ENCODE results near the gene SEC31A.
"Not testable (repeated sequence)": the region's sequence is repeated elsewhere in the genome, so short reads cannot be mapped to it uniquely, and the experiment has no call there.

Gene SEC31A

GRCh38 chr4:82896755-82897154 lies 5.8 kb upstream of the SEC31A start:
- no peak for DNase-seq

DNA sequence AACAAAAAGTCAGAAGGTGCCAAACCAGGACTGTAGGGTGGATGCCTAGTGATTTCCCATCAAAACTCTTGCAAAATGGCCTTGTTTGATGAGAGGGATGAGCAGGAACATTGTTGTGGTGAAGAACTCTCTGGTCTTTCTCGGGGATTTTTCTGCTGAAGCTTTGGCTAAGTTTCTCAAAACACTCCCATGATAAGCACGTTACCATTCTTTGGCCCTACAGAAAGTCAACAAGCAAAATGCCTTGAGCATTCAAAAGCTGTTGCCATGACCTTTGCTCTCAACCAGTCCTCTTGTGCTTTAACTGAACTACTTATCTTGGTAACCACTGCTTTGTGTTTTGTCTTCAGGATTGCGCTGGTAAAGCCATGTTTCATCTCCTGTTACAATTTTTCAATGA lies 3.0 kb upstream of the SEC31A start:
- no peak for DNase-seq

- DNase-seq = no peak
Observed at GRCh38 chr4:82892467-82892802, 1.5 kb upstream of the SEC31A start.

DNA sequence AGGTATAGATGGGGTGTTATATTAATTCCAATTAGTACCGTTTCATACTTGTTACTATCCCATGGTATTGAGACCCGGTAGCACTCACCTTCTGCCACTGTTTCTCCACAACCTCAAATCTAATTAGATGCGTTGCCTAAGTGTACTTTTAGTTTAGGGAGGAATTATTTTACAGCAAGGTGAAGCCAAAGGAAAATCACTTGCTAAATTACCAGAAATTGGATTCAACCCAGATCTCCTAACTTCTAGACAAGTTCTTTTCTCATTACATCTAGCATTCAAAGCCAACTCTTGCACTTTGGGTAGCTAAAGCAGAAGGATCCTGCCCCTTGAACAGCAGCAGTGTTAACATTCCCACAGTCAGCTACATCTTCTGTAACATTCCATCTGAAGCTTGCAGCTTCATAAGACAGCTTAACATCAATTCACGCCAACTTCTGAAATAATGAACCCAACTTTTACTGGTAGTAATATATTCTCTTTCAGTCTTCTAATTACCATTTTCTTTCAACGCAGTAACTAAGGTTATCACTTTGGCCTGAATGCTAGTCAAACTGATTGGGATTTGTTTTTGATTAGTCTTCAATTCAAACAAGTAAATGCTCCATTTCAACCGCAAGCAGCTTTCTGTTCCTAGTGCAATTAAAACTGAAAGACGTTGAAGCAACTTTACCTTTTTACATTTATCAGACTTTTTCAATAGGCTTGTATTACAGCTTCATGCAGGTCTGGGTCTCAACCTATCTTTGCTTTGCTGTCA lies 934 bp upstream of the SEC31A start:
- DNase-seq = no peak

DNA sequence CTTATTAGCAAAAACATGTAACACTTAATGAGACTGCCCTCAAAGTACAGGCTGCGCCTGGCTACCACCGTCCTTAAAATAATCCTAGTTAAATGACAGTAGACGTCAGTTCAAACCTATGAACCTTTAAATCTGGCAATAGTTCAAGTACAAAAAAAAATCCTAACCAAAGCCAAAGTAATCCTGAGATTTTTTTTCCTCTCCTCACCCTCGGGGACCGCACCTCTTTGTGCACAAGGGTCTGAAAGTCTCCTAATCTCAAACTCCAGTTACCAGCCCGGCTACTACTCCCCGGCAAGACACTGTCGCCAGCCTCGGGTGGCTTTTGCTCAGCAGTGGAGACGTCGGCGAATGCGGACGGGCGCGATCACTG lies 439 bp downstream of the SEC31A start:
- DNase-seq = no peak

DNA sequence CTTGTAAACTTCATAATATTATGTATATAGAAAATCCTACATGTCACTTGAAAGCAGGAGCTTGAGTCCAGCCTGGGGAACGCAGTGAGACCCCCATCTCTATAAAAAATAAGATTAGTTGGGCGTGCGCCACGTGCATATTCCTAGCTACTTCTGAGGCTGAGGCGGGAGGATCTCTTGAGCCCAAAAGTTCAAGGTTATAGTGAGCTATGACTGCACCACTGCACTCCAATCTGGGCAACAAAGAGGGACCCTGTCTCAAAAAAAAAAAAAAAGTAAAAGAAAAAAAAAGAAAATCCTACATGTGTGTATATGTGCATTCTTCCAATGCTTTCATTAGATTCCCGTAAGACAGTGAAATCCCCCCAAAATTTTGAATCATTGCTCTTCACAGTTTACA lies 1.7 kb downstream of the SEC31A start:
- no peak for DNase-seq

GRCh38 chr4:82886147-82886942 lies 4.6 kb downstream of the SEC31A start:
- DNase-seq = no peak

DNA sequence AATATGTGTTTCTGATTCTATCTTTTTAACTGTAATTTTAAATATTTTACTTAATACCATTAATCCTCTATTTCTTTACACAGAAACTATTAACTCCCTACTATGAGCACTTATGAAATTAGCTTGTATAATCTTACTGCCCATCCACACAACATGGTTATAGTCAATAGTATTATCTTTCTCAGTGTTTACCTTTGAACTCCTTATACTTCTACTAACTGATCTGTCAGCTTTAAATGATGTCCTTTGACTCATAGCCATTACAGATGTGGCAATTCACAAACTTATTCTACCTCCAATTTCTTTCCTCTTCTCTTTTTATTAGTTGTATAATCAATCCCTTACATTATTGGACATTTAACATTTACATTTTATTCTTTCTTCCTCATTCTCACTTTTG lies 5.5 kb downstream of the SEC31A start:
- DNase-seq = no peak

DNA sequence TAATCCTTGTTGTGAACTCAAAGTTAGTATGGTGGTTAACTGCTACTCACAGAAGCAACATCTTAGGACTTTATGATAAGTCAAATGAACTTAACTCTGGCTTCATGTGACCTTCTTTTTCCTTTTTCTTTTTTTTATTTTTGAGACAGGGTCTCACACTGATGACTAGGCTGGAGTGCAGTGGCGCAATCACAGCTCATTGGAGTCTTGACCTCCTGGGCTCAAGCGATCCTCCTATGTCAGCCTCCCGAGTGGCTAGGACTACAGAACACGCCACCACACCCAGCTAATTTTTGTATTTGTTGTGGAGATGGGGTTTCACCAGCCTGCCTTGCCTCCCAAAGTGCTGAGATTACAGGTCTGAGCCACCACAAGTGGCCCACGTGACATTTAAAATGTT lies 22.4 kb downstream of the SEC31A start:
- DNase-seq = no peak

- DNase-seq = no peak
Observed at GRCh38 chr4:82866706-82867385, 24.1 kb downstream of the SEC31A start.

DNA sequence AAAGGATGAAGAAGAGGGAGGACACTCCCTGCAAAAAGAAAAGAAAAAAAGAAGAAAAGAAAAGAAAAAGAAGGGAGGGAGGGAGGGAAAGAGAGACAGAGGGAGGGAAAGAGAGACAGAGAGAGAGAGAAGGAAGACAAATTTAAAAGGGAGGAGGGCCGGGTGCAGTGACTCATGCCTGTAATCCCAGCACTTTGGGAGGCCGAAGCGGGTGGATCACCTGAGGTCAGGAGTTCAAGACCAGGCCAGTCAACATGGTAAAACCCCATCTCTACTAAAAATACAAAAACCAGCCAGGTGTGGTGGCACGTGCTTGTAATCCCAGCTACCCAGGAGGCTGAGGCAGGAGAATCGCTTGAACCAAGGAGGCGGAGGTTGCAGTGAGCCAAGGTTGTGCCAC lies 24.9 kb downstream of the SEC31A start:
- not testable (repeated sequence) for DNase-seq

- DNase-seq = peak; percentile 76 to 92 (median 92)
Observed at GRCh38 chr4:82865592-82865991, 25.4 kb downstream of the SEC31A start.

DNA sequence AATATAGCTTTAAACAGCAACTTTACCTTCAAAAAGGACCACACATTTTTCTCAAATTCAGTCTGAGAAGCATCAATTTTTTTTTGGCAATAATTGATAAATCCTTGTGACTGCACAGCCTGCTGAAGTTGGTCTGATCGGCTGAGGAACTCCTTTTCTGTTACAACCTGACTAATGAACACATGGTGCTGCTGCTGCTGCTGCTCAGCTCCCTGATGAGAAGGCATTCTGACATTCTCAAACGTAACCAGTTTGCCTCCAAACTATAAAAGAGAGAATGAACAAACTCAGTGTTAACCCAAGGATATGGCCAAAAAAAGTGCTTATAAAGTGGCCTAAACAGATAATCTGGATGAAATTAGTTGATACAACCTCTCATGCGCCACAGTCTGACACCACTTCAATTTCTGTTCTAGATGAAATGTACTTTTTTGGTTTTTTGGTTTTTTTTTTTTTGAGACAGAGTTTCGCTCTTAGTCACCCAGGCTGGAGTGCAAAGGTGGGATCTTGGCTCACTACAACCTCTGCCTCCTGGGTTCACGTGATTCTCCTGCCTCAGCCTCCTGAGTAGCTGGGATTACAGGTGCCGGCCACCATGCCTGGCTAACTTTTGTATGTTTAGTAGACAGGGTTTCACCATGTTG lies 26.5 kb downstream of the SEC31A start:
- no peak for DNase-seq

- no peak for DNase-seq
Observed at GRCh38 chr4:82861529-82861928, 29.4 kb downstream of the SEC31A start.

GRCh38 chr4:82860487-82860886 lies 30.5 kb downstream of the SEC31A start:
- DNase-seq = not testable (repeated sequence)

GRCh38 chr4:82852751-82853285 lies 38.1 kb downstream of the SEC31A start:
- DNase-seq = no peak

- peak; percentile 43 to 50 (median 47) for DNase-seq
Observed at GRCh38 chr4:82851885-82852750, 38.8 kb downstream of the SEC31A start.

GRCh38 chr4:82851318-82851717 lies 39.6 kb downstream of the SEC31A start:
- DNase-seq = no peak

DNA sequence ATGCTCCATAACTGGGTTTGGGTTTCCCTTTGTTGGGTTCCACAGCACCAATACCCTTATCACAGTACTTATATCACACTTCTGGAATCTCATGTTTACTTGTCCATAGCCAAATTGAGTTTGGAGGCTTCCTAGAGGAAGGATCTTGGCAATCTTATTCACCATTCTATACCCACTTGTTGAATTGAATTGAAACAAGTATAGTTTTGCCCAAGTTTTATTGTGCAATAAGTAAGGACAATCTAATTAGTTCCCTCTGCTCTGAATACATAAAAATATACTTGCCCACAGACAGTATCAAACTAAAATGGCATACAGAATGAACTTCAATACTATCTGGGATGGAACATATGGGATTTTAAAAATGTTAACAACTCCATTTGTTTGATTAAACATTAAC lies 40.3 kb downstream of the SEC31A start:
- DNase-seq = no peak

GRCh38 chr4:82848706-82849105 lies 42.2 kb downstream of the SEC31A start:
- no peak for DNase-seq

DNA sequence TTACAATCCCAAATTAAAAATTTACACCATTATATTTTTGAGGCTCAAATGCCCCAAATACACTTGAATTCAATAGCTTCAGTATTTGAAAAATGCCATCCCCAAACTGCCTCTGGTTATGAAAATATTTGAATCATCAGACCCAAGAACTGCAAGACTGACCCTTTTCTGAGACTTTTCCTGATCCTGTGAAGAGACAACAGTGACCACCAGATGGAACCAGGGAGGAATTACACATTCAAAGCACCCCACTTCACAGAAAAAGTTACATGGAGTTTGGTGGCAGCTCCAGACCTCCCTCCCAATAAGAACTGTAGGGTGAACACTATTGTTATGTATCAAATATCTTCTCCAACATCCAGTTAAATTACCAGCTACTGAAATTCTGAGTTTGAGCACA lies 48.4 kb downstream of the SEC31A start:
- no peak for DNase-seq

DNA sequence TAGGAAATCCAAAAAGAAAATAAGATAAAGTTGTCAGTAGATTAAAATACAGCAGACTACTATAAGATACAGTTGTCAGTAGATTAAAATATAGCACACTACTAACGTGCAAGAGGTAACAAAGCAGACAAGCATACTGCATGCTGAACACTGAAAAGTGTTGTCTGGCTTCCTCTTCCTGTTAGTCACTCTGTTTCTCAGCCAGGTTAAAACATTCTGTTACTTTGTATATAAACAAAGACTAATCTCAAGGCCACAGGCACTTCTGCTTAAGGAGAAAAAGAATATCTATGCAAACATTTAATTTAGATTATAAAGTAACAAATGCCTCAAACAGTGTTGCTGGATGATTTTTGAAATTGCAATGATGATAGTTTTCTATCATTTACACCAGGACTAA lies 51.3 kb downstream of the SEC31A start:
- no peak for DNase-seq
